Osteoblast (primary cell): ENCODE measurements around the gene UBE3D. TPM values are rescaled to one million over a fixed set of nuclear protein-coding genes. Genes with fewer than 3 reads are reported as not detected.
"Not testable (repeated sequence)": the region's sequence is repeated elsewhere in the genome, so short reads cannot be mapped to it uniquely, and the experiment has no call there.

Experiments
- DNase-seq: peaks from one replicate; pipeline ENCODE4 v3.0.0; 2011; ENCODE audit warnings: low spot score, mixed read lengths; ENCODE audit not compliant: insufficient read length; ENCODE audit errors: missing footprints
- H2AFZ ChIP-seq: 2 replicates; pipeline ENCODE4 v1.6.0; 2011; ENCODE audit warnings: mild to moderate bottlenecking, low read length
- H3K27ac ChIP-seq: 2 replicates; pipeline ENCODE4 v1.5.1; 2011; ENCODE audit warnings: mild to moderate bottlenecking, low read depth, low read length, moderate library complexity
- H3K27me3 ChIP-seq: 2 replicates; pipeline ENCODE4 v1.6.0; 2012; ENCODE audit warnings: mild to moderate bottlenecking, control low read depth, inconsistent platforms, low read length, moderate library complexity; ENCODE audit not compliant: insufficient read depth
- H3K36me3 ChIP-seq: 2 replicates; pipeline ENCODE4 v1.5.1; 2011; ENCODE audit warnings: mild to moderate bottlenecking, low read length, control low read depth, moderate library complexity; ENCODE audit not compliant: insufficient read depth
- H3K4me1 ChIP-seq: 2 replicates; pipeline ENCODE4 v1.5.1; 2011; ENCODE audit warnings: mild to moderate bottlenecking, low read length, control low read depth, moderate library complexity; ENCODE audit not compliant: insufficient read depth
- H3K4me2 ChIP-seq: 2 replicates; pipeline ENCODE4 v1.6.0; 2011; ENCODE audit warnings: mild to moderate bottlenecking, low read length; ENCODE audit not compliant: insufficient read depth
- H3K4me3 ChIP-seq: fragments of 200-600 bp; sonication (generic); 3 replicates; pipeline ENCODE4 v1.5.1; 2012; ENCODE audit warnings: mild to moderate bottlenecking, low read length, inconsistent platforms; ENCODE audit not compliant: insufficient read depth
- H3K79me2 ChIP-seq: 2 replicates; pipeline ENCODE4 v1.6.0; 2012; ENCODE audit warnings: mild to moderate bottlenecking, low read length, control low read depth, inconsistent platforms; ENCODE audit not compliant: insufficient read depth
- H3K9me3 ChIP-seq: 2 replicates; pipeline ENCODE4 v1.5.1; 2011; ENCODE audit warnings: low read depth, low read length, control low read depth
- H4K20me1 ChIP-seq: 2 replicates; pipeline ENCODE4 v1.6.0; 2012; ENCODE audit warnings: mild to moderate bottlenecking, low read length, control low read depth; ENCODE audit not compliant: insufficient read depth
- CTCF ChIP-seq: IDR thresholded peaks from 2 replicates; pipeline ENCODE4 v1.5.1; 2011; ENCODE audit warnings: mild to moderate bottlenecking, low read depth, low read length, moderate library complexity; ENCODE audit errors: extremely low read depth
- total RNA-seq: library from RNA; depleted of rRNA; stranded (reverse); fragments of >200 nt; gene quantifications from 2 replicates; pipeline ENCODE4 v1.2.3, GENCODE V29; 2012

UBE3D gene
- total RNA-seq, 1 donor, result 8.3 TPM

DNA sequence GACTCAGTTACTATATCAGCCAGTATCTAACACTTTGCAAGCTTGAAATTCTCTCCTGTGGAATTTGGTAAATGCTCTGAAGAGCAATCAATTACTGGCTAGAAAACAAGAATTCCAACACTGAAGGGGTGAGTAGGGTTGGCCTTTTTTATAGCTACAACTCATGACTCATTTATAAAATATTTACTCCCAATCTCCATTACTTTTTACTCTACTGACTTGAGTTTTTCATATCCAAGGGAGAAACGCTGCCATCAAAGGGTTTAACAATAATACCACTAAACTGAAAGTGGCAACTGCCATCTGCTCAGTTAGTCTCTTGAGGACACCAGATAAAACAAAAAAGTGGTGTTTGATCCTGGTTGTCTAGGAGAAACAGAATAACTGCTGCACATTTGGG is 203.1 kb downstream of the UBE3D start:
- H3K4me3 ChIP-seq, result peak overlapping the region; percentile 29
- DNase-seq, result no peak
- no peak overlapping the region for H3K27ac ChIP-seq
- peaks cover 21% of the 10 kb centered on the region for H3K4me1 ChIP-seq
- peak overlapping the region; percentile 44 for H3K4me2 ChIP-seq
- H2AFZ ChIP-seq, result no peak overlapping the region
- no peaks in the 10 kb centered on the region for H3K36me3 ChIP-seq
- TF ChIP-seq CTCF, result no peak
- H3K27me3 ChIP-seq, result no peaks in the 10 kb centered on the region
- H3K9me3 ChIP-seq, result no peaks in the 10 kb centered on the region
- H4K20me1 ChIP-seq, result no peaks in the 10 kb centered on the region
- no peaks in the 10 kb centered on the region for H3K79me2 ChIP-seq

DNA sequence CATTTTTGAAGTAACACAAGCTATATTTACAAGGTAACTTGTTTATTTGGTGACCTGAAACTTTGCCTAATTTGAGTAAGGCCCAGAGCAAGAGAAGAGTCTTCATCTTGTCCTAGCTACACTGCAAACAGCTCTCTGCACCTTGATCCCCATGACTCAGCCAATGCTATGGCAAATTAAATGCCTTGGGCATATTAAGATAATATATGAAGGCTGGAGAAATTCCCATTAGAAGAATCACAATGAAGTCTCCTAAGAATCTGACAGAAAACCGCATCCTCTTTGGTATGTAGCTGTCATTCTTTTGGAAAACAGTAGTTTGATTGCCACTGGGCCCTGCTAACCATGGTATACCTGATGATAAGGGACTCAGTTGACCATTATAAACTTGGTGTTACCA is 204.5 kb downstream of the UBE3D start:
- peaks cover 21% of the 10 kb centered on the region for H3K4me1 ChIP-seq
- H3K27ac ChIP-seq, result no peak overlapping the region
- H2AFZ ChIP-seq, result no peak overlapping the region
- no peaks in the 10 kb centered on the region for H4K20me1 ChIP-seq
- H3K79me2 ChIP-seq, result no peaks in the 10 kb centered on the region
- no peak overlapping the region for H3K4me3 ChIP-seq
- H3K9me3 ChIP-seq, result no peaks in the 10 kb centered on the region
- no peak for TF ChIP-seq CTCF
- DNase-seq, result peak; percentile 31
- H3K36me3 ChIP-seq, result no peaks in the 10 kb centered on the region
- no peaks in the 10 kb centered on the region for H3K27me3 ChIP-seq
- no peak overlapping the region for H3K4me2 ChIP-seq

- H3K4me1 ChIP-seq, H3K36me3 ChIP-seq, H2AFZ ChIP-seq, DNase-seq, H3K27ac ChIP-seq, H3K27me3 ChIP-seq, H4K20me1 ChIP-seq, H3K4me3 ChIP-seq, H3K4me2 ChIP-seq, H3K79me2 ChIP-seq, H3K9me3 ChIP-seq: not testable (repeated sequence)
Measured at GRCh38 chr6:82856077-82856476, 209.6 kb downstream of the UBE3D start.

GRCh38 chr6:82852904-82853303 is 212.7 kb downstream of the UBE3D start:
- not testable (repeated sequence) for H2AFZ ChIP-seq, H3K36me3 ChIP-seq, H3K4me3 ChIP-seq, H3K9me3 ChIP-seq, H3K27ac ChIP-seq, DNase-seq, H3K27me3 ChIP-seq, H4K20me1 ChIP-seq, H3K4me2 ChIP-seq, H3K79me2 ChIP-seq, H3K4me1 ChIP-seq

DNA sequence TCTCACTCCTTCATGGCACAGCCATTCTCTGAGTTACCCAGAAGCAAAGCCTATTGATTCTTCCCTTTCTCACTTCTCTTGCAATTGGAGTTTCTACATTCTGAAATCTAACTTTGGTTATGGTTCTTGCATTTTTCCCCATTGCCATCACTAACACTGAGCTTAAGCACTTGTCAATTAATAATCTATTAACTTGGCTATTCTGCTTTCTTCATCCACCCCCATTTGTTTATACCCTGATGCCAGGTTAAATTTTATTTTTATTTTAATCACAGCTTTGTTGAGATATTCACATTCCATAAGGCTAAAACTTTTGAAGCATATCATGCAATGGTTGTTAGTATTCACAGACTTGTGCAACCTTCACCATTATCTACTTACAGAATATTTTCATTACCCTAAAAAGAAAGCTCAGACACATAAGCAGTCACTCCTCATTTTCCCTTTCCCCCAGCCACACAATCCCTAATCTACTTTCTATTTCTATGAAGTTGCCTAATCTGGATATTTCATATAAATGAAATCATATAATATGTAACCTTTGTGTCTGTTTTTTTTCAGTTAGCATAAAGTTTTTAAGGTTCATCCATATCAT is 222.3 kb downstream of the UBE3D start:
- Histone ChIP-seq H3K9me3 (no peaks in the 10 kb centered on the region), H3K27ac (peak overlapping the region; percentile 61), H3K4me1 (peaks cover 24% of the 10 kb centered on the region), H2AFZ (peak overlapping the region; percentile 39), H3K79me2 (no peaks in the 10 kb centered on the region), H3K4me3 (peak overlapping the region; percentile 40), H3K36me3 (no peaks in the 10 kb centered on the region), H4K20me1 (no peaks in the 10 kb centered on the region), H3K27me3 (no peaks in the 10 kb centered on the region), H3K4me2 (peak overlapping the region; percentile 71)
- no peak for DNase-seq
- TF ChIP-seq CTCF, result no peak
